Measurements from ENCODE around the gene ATP5F1B. TPM values are rescaled to one million over a fixed set of nuclear protein-coding genes. Genes with fewer than 3 reads are reported as not detected.

The ATP5F1B gene
- total and polyA plus RNA-seq, 3 donors from 2014 or later: 342 to 666 (median 387) TPM

DNA sequence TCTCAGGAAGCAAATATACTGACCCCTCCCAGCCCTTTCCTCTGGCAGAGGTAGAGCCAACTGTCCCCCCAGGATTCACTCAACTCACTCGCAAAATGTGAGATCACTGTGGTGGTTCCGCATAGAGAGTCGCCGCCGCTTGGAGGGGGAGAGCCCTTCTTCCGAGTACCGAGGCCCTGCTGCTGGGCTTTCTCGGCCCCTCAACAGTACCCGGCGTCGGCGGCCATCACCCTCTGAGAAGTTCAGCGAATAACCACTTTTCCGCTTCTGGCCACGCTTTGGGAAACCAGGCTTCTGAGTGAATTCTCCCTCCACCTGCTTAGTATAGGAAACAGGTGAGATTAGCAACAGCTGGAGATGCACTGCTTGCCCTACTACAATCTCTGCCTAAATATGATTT lies 46.7 kb downstream of the ATP5F1B start:
- DNase-seq: no peak
- no peaks in the 10 kb centered on the region for H3K27me3 ChIP-seq
- no peak for TF ChIP-seq POLR2A (IDR thresholded peaks at IDR 0.05)
- TF ChIP-seq, protein P1, sequence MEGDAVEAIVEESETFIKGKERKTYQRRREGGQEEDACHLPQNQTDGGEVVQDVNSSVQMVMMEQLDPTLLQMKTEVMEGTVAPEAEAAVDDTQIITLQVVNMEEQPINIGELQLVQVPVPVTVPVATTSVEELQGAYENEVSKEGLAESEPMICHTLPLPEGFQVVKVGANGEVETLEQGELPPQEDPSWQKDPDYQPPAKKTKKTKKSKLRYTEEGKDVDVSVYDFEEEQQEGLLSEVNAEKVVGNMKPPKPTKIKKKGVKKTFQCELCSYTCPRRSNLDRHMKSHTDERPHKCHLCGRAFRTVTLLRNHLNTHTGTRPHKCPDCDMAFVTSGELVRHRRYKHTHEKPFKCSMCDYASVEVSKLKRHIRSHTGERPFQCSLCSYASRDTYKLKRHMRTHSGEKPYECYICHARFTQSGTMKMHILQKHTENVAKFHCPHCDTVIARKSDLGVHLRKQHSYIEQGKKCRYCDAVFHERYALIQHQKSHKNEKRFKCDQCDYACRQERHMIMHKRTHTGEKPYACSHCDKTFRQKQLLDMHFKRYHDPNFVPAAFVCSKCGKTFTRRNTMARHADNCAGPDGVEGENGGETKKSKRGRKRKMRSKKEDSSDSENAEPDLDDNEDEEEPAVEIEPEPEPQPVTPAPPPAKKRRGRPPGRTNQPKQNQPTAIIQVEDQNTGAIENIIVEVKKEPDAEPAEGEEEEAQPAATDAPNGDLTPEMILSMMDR (IDR thresholded peaks at IDR 0.05): no peak
- H3K27ac ChIP-seq: no peak overlapping the region
- intact Hi-C loops (cut with DNase I; ENCODE audit: low total_unique reads): no loop called here
- no peaks in the 10 kb centered on the region for H3K36me3 ChIP-seq (ENCODE audit: low read depth, missing control alignments)
- 91% methylated on average over 12 to 15 of the region's 15 CpGs for WGBS, 2 donors
- no peaks in the 10 kb centered on the region for H3K9me3 ChIP-seq
- H3K4me3 ChIP-seq: no peak overlapping the region
- no peaks in the 10 kb centered on the region for H3K4me1 ChIP-seq

DNA sequence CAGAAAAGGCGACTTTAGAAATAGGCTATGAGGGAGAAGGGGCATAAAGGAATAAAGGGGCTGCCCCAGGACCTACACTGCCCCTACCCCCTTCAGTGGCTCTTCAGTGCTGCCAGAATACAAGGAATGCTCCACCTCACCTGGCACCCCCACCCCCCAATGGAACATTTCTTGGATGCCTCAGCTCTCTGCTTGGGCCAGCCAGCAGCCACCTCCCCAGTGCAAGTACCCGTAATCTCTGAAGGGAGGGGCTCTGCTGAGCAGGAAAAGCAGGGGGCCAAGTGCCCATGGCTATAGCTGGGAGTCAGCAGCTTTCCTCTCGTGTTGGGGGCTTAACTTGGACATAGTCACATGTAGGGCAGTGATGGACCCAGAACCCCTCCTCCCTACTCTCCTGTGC lies 49.0 kb downstream of the ATP5F1B start:
- no peak for TF ChIP-seq POLR2A (IDR thresholded peaks at IDR 0.05)
- TF ChIP-seq, protein P1 (IDR thresholded peaks at IDR 0.05): no peak
- Histone ChIP-seq H3K27ac (peak overlapping the region in 1 of 2 donors; percentile 31), H3K36me3 (ENCODE audit: low read depth, missing control alignments) (no peaks in the 10 kb centered on the region), H3K27me3 (no peaks in the 10 kb centered on the region), H3K4me1 (no peaks in the 10 kb centered on the region), H3K4me3 (no peak overlapping the region), H3K9me3 (no peaks in the 10 kb centered on the region)
- WGBS, 2 donors: 68 to 72% methylated on average over 3 of the region's 3 CpGs
- no peak for DNase-seq
- intact Hi-C loops (cut with DNase I; ENCODE audit: low total_unique reads): no loop called here

DNA sequence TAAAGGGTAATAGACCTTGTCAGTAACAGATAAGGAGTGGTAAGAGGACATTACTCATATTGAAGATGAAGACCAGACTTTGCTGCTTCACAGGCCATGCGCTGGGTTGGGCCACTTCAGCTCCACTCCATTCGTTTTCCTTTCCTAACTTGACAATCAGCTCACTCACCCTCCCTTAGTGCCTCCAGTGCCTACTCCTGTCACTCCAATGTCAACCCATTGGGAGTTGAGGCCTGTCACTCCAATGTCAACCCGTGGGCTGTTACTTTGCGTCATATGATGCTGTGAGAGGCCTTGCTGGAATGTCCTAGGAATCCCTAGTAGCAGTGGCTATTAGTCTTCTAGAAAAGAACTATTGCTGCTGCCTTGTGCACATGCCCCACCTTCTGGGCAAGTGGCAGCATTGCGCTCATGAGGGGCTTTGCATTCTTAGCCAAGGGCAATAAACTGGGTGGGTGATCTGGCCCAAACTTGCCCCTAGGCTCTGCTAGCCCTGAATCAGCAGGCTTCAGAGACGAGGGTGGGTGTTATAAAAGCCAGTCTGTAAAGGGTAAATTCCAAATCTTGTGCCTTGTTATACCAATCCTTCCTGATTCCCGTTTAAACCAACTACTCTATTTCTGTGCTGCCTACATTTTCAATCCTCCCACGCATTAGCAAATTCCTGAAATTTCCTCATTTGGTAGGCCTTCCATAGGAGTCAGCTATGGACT lies 51.7 kb downstream of the ATP5F1B start:
- no peak overlapping the region for H3K4me3 ChIP-seq
- no peaks in the 10 kb centered on the region for H3K36me3 ChIP-seq (ENCODE audit: low read depth, missing control alignments)
- H3K27me3 ChIP-seq: no peaks in the 10 kb centered on the region
- WGBS, 2 donors: 34 to 42% methylated on average over 8 of the region's 8 CpGs
- DNase-seq: peak; percentile 69
- intact Hi-C loops (cut with DNase I; ENCODE audit: low total_unique reads): no loop called here
- no peaks in the 10 kb centered on the region for H3K9me3 ChIP-seq
- peaks cover 11% of the 10 kb centered on the region for H3K4me1 ChIP-seq
- peak overlapping the region; percentile 6 to 69 for H3K27ac ChIP-seq
- no peak for TF ChIP-seq POLR2A (IDR thresholded peaks at IDR 0.05)
- TF ChIP-seq, protein P1 (IDR thresholded peaks at IDR 0.05): peak; percentile 67 to 81 (median 77)

DNA sequence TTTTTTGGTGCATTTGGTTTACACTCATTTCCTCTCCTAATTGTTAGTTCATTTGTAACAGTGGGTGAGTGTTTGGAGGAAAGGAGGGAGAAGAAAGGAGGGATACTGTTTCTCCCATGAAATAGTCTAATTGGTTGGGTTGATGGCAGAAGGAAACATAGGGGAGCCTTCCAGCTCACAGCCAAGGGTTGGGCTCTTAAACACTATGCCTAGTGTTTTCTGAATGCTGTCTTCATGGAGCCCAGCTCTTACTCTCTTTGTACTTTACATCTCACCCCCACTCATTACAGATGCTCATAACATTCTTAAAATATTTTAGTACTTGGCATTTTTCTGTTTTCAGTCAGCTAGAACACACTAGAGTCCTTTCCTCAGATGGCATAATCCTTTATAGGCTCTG lies 53.8 kb downstream of the ATP5F1B start:
- no peaks in the 10 kb centered on the region for H3K27me3 ChIP-seq
- TF ChIP-seq, protein P1 (IDR thresholded peaks at IDR 0.05): no peak
- TF ChIP-seq POLR2A (IDR thresholded peaks at IDR 0.05): no peak
- intact Hi-C loops (cut with DNase I; ENCODE audit: low total_unique reads): no loop called here
- H3K9me3 ChIP-seq: no peaks in the 10 kb centered on the region
- H3K27ac ChIP-seq: no peak overlapping the region
- H3K36me3 ChIP-seq (ENCODE audit: low read depth, missing control alignments): no peaks in the 10 kb centered on the region
- peaks cover 11% of the 10 kb centered on the region for H3K4me1 ChIP-seq
- no peak for DNase-seq
- no peak overlapping the region for H3K4me3 ChIP-seq

DNA sequence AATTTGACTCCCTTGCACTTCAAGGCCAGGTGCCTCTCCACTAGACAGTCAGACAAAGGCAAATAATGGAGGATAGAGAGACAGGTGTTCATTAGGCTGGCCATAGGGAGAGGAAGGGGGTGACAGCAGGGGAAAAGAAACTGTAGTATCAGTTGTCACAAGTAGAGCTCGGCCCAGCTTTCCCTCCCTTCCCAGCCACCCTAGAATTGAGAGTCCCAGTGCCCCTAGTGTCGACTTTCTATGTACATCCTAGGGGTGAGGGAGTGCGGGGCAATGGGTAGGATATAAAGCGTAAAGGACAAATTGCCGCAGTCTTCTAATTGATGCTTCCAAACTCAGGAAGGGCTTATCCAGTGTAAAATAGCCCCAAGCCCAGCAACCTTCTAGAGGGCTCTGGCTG lies 54.7 kb downstream of the ATP5F1B start:
- DNase-seq: no peak
- no peak overlapping the region for H3K4me3 ChIP-seq
- intact Hi-C loops (cut with DNase I; ENCODE audit: low total_unique reads): no loop called here
- no peaks in the 10 kb centered on the region for H3K9me3 ChIP-seq
- H3K27ac ChIP-seq: no peak overlapping the region
- TF ChIP-seq, protein P1 (IDR thresholded peaks at IDR 0.05): no peak
- no peak for TF ChIP-seq POLR2A (IDR thresholded peaks at IDR 0.05)
- H3K27me3 ChIP-seq: no peaks in the 10 kb centered on the region
- no peaks in the 10 kb centered on the region for H3K36me3 ChIP-seq (ENCODE audit: low read depth, missing control alignments)
- H3K4me1 ChIP-seq: peaks cover 11% of the 10 kb centered on the region
- 68 to 73% methylated on average over 5 of the region's 5 CpGs for WGBS, 2 donors

Data from testis (tissue), 3 donors.